DMS 273 treated with DMSO at 0.1 percent for 48 hours (cell line): ENCODE data around the gene GALNT9.

ENCODE experiments used
- DNase-seq: peaks from one replicate; lab custom pipeline; 2025; lab: John Stamatoyannopoulos, UW

GALNT9 gene

DNA sequence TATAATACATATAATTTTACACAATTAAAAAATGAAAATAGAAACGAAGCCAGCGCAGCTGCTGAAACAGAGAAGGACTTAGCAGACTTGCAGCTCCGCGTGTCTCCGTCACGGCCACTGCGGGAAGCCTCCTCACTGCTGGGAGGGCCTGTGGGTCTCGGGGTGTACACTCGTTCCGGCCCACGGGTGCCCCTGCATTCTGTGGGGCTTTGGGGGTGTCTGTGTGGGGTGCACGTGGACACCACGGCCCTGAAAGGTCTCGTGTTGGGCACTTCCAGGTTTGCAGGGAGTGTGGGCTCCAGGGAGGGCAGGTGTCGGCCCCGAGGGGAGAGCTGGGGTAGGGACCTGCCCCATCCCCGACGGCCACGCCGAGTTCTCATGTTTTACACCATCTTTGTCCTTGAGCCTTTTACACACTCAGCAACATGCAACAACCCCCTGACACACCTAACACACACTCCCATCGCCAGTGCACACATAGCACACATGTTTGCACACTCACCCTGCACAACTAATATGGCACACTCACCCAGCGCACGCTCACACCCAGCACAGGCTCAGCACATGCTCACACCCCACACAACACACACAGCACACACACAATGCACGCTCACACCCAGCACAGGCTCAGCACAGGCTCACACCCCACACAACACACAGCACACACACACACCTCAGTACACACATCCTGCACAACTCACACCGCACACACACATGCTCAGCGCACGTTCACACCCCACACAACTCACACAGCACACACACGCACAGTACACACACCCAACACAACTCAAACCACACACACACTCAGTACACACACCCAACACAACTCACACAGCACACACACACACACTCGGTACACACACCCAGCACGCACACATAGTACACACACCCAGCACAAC lies 148.5 kb downstream of the GALNT9 start:
- DNase-seq, result no peak

- DNase-seq, result no peak
Measured at GRCh38 chr12:132179431-132180362, 149.7 kb downstream of the GALNT9 start.

DNA sequence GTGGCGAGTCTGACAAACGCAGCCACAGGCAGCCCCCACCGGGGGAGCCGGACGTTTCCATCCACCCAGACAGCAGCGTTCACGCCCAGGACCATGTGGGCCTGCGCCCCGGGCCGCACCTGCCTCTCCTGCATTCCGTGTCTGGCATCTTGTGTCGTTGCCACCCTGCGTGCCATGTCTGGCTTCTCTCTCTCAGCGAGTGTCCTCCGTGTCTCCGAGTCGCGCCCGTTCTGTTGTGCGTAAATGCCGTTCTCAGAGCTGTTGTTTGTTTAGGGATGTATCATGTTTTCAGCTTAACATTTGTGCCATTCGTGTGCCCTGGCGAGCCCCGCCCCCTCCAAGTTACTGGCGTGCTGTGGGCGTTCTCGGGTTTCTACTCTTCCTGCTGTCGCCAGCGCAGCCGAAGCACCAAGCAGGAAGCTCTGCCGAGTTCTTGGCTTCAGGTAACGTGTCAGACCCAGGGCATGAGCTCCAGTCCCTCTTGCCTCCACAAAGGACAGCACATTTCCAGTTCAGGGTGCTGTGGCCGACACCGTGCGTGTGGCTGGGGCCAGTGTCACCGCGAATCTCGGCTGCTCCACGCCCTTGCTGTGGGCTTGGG lies 150.5 kb downstream of the GALNT9 start:
- no peak for DNase-seq

DNA sequence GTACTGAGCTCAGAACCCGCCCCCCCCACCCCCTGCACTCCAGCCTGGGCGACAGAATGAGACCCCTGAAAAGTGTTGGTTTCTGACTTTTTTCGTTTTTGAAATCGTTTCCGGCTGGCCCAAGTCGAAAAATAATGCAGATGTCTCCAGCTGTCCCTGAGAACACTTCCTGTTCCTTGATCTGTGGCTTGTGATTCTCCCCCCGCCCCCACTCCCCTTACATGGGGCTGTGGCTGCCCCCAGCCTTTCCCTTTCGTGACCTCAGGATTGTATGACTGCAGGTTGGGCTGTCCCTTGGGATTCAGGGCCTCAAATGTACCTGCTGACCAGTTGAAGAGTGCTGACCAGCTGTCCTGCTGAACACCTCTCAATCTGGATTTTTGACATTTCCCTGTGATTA lies 151.1 kb downstream of the GALNT9 start:
- no peak for DNase-seq

DNA sequence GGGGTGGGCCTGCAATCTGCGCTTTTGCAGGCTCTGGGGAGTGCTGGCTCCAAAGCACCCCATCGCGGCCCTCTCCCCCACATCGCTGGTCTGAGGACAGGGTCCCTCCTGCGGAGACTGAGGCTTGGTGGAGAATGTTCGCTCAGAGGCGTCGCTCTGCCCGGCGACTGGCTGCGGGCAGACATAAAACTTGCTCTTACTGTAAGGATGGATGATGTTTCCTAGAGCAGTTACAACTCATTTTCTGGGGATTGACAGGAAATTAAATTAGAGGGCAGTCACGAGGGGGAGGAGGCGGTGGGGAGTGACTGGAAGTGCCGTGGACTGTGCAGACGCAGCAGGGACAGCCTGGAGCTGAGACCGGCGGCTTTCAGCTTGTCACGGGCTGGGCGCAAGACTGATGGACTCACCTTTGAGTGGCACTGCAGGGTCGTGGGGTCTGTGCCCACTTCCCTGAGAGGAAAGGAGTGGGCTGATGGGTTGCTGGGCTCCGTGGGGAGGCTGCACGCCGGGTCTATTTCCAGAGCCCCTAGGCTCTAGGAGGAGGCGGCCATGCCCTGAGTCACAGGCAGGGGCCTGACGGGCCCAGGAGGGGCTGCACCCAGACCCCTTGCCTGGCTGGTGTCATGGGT lies 152.4 kb downstream of the GALNT9 start:
- no peak for DNase-seq

GRCh38 chr12:132176385-132176919 lies 152.9 kb downstream of the GALNT9 start:
- no peak for DNase-seq

DNA sequence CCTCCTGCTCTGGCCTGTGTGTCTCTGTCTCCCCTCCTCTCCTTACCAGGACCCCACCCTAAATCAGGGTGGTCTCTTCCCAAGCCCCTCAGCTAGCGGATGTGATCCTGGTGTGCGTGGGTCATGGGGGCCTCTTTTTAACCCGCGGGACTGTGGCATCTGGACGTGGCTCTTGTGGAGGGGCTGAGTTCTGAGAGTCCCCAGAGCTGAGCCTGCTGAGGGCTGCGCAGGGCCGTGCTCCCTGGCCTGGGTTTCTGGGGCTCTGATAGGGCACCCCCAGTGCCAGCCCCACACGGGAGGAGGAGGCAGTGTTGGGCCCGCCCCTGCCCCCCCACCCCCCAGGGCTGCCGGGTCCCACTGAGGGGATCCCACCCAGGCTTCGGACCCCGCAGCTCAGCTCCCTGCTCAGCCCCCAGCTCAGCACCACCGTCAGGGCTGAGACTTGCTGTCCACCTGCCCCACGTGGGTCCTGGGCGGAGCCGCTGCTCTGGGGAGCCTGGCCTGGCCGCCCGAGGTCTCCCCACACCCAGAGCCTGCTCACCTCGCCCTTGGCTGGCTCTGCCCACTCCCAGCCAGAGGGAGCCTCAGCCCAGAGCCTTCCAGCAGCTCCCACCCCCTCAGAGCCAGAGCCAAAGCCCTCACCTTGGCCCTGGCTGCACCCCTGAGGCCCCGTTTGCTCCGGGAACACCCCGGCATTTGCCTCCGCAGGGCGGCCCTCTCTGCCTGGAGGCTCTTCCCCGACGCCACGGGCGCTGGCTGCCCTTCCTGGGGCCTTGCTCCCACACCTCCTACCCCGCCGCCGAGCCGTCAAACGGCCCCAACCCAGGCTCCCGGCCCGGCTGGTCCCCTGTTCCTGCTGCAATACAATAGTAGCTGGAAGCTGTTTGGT lies 153.6 kb downstream of the GALNT9 start:
- no peak for DNase-seq

GRCh38 chr12:132174839-132175490 lies 154.4 kb downstream of the GALNT9 start:
- no peak for DNase-seq

DNA sequence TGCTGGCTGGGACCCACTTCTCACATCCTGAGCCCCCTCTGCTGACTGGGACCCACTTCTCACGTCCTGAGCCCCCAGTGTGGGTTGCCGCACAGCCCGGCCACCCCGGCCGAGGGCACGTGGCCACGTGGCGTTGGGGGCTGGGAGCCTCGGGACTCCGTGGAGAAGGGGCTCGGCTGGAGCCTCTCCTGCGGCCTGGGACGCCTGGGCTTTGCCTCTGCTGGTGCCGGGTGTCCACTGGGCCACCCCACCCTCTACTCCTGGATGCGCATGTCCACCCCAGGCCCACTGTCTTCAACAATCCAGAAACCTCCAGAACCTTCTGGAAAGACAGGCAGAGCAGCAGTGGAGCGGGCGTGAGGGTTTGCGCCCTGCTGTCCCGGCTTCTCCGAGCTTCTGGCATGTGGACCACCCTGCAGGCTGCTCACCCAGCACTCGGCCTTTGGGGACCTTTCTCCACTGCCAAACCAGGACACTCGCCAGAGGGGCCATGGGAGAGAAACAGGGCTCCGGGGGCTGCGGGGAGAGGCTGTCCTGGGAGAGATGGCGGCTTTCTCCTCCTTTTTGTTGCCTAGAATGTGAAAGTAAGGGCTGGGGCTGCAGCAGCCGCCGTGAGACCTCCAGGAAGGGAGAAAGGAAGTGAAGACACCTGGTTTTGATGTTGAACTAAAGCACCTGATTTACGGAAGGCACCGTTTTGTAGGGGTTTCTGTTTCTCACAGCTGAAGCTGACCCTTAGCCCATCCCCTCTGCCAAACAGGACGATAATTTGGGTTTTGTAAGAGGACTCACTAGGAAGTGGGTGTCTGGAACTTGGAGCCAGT lies 155.2 kb downstream of the GALNT9 start:
- DNase-seq, result no peak

- DNase-seq, result no peak
Measured at GRCh38 chr12:132173135-132174014, 156.0 kb downstream of the GALNT9 start.

GRCh38 chr12:132172619-132173018 lies 156.8 kb downstream of the GALNT9 start:
- no peak for DNase-seq

DNA sequence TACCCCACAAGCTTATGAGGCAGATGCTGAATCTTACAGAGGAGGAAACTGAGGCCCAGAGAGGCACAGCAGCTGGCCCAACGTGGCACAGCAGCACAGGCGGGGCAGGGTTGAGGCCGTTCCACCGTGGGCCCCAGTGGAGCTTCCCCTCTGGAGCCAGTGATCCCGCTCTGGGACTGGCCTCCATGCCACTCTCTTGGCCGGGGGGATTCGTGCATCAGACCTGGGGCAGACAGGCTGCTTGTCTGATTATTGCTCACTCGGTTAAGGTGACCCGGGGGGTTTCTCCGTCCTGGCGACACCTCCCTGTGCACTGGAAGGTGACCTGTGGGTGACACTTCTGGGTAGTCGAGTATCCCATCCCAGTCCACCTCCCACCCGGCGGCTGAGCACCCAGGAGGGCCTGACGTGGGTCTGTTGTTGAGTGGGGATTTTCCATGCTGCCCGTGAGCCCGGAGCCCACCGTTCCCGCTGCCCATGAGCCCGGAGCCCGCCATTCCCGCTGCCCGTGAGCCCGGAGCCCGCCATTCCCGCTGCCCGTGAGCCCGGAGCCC lies 157.3 kb downstream of the GALNT9 start:
- no peak for DNase-seq

DNA sequence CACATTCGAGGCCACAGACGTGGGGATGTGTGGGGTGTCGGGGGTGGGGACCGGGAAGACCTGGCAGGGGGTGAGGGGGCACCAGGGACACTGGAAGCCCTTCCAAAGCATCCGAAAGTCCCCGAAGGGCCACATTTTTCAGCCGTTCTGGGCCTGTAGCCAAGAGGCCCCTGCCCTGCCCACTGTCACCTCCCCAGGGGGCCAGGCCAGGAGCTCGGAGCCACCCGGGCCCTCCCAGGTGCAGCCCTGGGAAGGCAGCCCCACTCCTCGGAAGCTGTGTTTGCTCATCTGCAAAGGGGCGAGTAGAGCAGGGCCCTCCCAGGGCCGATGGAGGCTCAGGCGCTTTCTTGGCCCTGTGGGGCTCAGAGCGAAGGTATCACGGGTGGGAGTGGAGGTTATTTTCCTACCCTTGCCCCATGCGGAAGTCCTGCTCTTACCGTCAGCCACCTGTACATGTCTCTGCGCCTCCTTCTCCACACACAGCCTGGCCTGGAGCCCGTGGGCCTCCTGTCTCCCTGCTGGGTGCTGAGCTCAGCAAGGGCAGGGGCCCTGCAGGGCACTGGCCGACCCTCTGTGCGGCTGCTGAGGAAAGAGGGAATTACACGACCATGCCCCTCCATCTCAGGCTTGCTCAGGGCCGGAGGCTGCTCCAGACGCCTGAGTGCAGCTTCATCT lies 158.0 kb downstream of the GALNT9 start:
- no peak for DNase-seq

DNA sequence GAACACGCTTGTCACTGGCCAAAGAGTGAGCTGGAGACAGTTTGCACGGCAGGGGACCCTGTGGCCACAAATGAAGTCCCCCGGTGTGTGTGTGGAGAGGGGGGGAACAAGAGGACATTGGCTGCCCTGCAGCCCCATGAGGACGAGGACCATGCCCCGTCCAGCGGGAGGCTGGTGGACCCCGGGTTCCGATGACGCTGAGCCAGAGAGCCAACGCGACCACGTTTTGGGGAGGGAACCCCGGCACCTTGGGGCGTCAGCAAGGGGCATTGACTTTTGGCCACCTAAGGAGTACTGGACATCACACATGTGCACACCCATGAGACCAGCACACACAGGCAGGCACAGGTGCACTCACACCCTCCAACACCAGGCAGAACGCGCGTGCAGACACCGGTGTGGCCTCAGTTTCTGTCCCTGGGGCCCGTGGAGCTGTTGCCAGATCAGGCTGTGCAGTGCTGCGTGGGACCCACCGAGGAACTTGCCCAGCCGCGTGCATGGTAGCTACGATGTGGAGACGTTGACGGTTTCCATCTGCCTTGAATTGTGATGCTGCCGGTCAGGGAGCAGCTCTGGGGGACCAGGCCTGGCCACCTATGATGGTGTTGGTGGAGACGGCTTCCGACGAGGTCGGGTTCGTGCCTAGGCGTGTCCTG lies 158.6 kb downstream of the GALNT9 start:
- DNase-seq, result no peak

DNA sequence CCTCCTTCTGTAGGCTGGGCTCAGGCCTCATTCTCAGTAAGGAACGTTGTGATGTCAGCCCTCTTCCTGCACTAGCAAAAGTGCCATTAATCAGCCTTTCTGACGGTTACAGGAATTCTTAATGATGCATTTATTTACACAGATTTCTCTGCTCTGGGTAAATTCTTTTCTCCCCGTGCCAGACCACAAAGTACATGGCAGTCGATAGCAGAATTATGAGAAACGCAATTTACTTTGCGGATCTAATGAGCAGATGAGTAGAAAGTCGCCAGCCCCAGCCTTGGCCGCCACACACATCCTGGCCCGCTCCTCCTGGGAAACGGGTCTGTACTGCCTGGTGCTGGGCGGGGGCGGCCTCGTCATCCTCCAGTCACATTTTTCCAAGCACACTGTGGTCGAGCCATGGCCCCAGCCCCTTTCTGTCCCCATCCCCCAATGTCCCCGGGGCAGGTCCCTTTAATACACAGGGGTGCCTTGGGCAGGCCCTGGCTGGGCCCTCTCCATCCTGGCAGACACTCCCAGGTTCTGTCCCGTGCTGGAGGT lies 159.2 kb downstream of the GALNT9 start:
- no peak for DNase-seq

DNA sequence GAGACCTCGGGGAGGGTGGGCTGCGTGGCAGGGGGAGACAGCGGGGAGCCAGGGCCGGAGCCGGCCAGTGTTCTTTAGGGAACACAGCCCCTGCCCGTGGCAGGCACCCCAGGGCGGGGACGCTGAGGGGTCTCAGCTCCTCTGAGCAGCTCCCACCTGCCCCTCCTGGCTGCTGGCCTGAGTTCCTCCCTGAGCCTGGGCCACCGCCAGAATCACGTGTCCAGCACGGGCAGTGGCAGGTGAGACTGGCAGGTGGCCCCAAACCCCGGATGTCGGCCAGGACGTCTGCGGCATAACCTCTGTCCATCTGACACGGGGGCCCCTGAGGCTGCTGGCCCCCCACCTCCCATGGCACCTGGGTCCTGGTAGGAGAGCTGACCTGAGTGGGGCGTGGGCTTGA lies 160.0 kb downstream of the GALNT9 start:
- DNase-seq, result no peak
